ENCODE results near the gene KDM4C.

KDM4C gene

GRCh38 chr9:7088611-7089010 is 330.8 kb downstream of the KDM4C start:
- DNase-seq: peak in 2 of 58 donors; percentile 25 to 39

DNA sequence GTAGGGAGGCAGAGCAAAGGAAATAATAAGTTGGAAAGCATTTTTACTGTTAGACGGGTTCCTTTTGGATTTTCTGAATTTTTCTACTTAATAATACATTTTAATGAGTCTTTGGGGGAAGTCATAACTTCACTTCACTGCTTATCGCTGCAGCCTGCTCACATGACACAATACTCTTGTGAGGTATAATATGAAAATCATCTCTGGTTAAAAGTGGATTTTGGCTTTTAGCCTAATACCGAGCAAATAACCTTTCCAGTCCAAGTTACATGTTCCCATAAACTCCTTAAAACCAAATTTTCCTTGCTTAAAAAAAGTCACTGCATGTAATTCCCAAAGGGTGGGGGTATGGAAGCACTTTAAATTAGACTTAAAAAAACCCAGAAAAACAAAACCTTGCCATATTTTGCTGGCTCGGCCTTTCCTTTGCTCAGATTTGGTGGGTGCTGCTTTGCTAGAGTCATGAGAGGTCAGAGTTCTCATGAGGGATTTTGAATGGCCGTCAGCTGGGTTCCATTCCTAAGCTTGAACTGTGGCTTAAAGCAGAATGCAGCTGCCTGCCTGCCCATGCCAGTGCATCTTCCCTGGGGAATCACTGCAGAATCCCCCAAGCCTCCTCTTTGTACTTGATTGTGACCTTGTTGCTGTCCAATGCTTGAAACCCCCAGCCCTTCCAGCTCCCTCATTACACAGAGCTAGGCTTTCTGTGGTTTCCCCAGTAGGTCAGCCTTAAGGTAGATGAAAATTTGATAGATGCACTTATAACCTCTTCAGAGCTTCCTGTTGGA is 331.8 kb downstream of the KDM4C start:
- DNase-seq: no peak

- DNase-seq: no peak
Observed at GRCh38 chr9:7093040-7093439, 335.3 kb downstream of the KDM4C start.

GRCh38 chr9:7094052-7094451 is 336.3 kb downstream of the KDM4C start:
- peak in 2 of 58 donors; percentile 4 for DNase-seq

DNA sequence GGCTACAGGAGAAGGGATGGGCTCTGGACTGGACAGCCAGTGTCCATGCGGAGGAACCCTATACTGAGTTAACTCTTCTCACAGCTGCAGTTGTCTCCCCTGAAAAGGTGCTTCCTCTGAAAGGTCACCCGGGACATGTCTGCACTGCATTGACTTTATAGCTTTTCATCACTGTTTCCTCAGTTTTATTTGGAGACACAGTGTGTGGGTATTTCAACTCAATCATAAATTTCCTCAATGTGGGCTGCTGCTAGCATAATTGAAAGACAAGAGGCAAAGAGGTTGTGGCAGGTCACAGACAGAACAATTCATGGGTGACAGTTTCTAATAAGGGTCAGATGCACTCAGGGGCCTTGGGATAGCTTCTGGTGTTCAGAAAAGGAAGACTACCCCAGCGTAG is 336.8 kb downstream of the KDM4C start:
- DNase-seq: no peak

DNA sequence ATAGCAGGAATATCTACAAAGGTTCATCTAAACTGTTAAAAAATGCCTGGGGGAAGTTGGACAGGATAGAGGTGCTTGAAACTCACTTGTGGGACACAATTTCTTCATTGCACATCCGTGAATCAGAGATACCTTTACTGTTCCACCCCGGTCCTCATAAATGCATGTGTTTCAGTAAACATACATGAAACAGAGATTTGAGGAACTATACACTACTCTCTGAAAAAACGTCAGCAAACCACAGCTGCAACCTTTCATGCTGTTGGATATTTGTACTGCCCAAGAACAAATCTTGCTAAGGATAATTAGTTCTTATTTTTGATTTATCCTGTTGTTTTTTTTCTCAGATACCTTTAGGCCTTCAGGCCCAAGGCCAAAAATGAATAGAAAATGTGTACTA is 337.3 kb downstream of the KDM4C start:
- DNase-seq: no peak

DNA sequence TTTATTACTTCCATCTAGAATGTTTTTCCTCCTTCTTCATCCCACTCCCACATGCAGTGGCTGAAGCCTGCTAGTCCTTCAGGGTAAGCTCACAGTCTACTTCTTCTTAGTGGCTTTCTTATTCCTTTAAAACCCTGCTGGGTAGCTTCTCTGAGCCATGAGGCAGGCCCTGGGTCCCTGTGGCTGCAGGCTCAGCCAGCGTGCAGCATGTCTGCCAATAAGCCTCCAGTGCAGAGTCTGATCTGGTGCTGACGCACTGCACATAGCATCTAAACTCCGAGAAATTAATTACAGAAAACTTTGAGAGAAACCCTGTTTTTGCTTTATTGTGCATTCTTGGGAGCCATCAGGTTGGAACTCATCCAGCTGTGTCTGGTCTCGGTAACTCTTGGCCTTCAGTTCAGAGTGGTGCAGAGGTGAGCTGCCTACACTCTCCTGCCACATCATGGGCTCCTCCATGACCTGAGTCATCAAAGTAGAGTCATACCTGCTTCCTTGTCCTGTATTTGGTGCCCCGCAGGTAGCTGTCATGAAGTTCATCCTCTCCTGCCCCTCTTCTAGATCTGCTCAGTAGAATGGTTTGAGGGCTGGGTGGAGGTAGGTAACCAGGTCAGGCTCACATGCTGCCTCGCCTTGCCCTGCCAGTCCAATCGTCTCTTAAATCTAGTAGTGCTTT is 339.4 kb downstream of the KDM4C start:
- DNase-seq: no peak

DNA sequence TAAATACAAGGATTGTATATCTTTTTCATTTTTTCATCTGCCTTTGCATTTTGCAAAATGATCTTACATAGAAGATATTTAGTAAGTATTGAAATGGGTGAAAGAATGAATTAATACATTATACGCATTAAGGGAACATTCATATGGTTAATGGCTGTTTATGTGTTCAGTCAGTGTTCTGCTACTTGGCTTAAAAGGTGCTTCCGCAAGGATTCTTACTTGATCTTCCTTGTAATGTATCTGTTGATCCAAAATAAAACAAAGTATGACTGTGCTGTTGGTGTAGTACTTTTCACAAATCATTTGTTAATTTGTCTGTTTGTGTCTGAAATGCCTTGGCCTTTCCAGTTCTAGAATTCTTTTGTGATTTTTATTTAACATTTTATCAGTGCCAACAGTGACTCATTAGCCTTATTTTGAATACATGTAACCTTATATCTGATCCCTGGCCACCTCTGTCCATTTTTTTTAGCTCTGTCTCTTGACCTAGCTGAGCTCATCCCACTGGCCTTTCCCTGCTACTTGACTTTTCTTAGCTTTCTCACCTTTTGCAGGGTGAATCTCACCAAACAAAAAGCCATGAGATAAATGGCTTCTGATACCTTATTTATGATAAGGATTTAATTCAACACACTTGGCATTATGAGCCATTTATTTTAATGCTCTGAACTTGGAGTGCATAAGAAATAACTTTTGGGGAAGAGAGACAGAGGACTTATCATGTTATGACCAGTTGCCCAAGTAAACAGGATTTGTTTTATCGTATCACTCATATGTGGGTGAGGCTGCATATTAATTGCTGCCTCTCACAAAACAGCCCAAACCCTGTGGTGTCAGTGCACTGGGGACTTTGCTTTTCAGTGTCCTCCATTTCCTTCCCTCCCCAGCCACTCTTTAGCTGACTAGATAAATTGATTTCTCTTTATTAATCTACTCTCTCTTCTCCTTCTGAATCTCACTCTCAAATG is 340.3 kb downstream of the KDM4C start:
- no peak for DNase-seq

DNA sequence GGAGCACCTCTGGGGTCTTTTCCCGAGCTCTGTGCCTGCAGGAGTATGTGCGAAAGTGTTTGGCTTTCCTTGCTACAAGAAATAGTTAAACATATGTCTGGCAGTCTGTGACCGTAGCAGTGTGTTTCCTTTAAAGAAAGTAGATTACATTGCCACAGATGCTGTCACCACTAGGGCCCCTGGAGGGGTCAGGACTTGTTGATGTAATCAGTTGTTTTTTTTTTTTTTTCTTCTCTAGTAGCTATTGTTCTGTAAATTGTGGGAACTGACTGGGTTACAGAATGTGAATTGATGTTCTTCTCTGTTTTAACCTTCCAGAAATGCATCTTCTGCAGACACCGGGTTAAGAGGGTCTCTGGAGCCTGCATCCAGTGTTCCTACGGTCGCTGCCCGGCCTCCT is 345.6 kb downstream of the KDM4C start:
- no peak for DNase-seq

DNA sequence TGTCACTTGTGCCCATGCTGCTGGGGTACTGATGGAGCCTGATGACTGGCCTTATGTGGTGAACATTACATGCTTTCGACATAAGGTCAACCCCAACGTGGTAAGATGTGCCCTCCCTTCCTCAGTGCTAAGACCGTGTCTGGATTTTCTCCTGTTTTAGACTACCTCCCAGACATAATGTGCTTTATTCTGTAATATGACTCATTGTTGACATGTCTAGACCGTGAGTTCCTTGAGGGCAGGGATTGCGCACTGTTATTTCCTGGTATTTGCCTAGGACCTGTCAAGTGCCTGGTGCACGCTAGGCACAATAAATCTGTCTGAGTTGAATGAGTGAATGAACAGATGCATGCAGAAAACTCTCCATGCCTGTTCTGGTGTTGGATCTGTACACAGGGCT is 346.0 kb downstream of the KDM4C start:
- no peak for DNase-seq

DNA sequence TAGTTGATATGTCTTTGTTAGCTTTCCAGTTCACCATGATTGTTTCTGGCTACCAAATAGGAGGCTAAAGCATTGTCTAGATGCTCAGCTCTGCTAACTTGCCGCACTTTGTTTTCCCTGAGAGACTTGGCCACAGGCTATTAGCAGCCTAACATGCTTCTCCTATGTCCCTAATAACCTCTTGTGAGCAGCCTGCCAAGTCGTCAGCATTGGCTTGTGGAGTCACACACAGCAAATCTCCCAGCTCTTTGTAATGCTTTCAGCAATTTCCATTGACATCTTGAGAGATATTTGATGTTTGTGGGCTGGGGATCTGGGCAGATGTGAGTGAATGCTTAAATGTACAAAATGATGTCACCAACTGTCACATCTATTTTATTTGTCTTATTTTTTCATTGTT is 346.9 kb downstream of the KDM4C start:
- no peak for DNase-seq

DNA sequence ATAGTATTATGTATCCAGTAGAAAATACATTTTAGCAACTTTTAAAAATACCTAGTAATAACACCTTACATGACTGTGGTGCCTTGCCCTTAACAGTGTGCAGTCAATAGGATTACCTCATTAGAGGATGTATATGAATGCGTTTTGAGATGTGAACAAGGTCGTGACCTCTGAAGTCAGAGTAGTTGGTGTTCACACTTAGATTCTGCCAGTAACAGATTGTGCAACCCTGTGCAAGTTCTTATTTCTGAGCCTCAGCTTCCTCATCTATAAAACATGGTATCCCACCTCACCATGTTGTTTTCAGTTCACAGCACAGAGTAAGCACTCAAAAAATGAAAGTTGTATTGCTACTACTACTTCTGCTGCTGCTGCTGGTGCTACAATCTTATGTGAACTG is 347.3 kb downstream of the KDM4C start:
- no peak for DNase-seq

GRCh38 chr9:7108936-7109335 is 351.2 kb downstream of the KDM4C start:
- no peak for DNase-seq

DNA sequence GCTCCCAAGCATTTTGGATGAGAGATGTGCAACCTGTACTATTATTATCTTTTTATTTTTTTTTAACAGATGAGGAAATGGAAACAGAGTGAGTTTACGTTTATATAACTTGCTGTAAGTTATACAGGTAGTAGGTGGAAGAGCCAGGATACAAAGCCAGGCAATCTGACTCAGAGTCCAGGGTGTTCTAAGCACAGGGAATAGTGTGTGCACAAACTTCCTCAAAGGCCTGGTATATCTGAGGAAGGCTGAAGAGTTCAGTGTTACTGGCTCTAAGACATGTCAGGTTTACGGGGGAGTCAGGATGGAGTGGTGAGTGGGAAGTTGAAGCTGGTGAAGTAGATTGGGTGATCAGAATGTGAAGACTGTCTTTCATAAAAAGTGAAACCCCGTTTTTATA is 353.6 kb downstream of the KDM4C start:
- DNase-seq: no peak

- DNase-seq: peak in 1 of 58 donors; percentile 35
Observed at GRCh38 chr9:7115606-7116005, 357.8 kb downstream of the KDM4C start.

GRCh38 chr9:7117676-7118561 is 360.1 kb downstream of the KDM4C start:
- no peak for DNase-seq

- DNase-seq: no peak
Observed at GRCh38 chr9:7118633-7119032, 360.9 kb downstream of the KDM4C start.

DNA sequence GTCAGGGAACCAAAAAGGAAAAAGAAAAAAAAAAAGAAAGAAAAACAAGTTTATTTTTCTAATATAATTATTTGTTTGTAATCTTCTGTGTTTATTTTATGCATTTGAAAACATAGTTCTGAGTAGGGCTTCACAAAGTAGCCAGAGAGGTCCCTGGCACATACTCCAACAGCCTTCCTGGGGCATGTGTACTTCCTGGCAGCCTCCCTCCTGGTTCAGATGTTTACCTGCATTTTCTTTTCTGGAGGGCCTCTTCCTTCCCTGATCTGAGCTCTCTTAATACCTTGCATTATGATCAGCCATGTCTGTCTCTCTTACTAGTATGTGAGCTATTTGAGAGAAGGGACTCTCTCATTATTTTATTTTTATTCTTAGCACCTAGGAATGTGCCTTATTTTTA is 361.8 kb downstream of the KDM4C start:
- DNase-seq: no peak

- no peak for DNase-seq
Observed at GRCh38 chr9:7121055-7121454, 363.3 kb downstream of the KDM4C start.

- no peak for DNase-seq
Observed at GRCh38 chr9:7121664-7122063, 363.9 kb downstream of the KDM4C start.

DNA sequence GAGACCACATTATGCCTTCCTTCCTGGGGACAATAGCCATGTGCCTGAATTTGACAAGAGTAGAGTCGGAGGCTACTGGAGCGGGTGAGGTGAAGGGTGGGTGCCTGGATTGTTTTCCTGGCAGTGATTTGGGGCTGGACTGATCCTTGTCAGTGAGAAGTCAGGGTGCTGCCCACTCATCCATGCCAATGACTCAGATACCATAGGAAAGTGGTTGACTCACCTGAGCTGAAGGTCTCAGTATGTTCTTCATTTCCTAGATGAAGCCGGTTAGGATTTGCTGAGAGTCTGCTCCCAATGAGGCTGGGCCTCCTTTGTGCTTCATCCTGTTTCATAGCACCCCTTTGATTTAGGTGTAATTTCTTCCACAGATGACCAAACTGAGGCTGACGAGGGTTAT is 366.0 kb downstream of the KDM4C start:
- DNase-seq: no peak
